T-cell (primary cell): ENCODE results near the gene ARPC5L. TPM values are rescaled to one million over a fixed set of nuclear protein-coding genes. Genes with fewer than 3 reads are reported as not detected.

Source experiments
- ATAC-seq, 4 experiments: fragments of 200-7000 bp in 3 of 4; fragments of 150-1000 bp in 1 of 4; cut with Tn5 transposase; replicated peaks in 1 of 4; 1 replicate in 3 of 4; 2 replicates in 1 of 4; pipeline ENCODE4 v1.10.0; 2021; ENCODE audit warnings: moderate library complexity in 3 of 4, mild to moderate bottlenecking in 2 of 4, moderate number of reproducible peaks in 1 of 4
- CTCF ChIA-PET, 2 donors: fragments of 300-600 bp; sonication (Branson Sonifier 250); formaldehyde crosslinking; loops; one replicate each; lab custom pipeline; 2022; ENCODE audit warnings: antibody characterized with exemption in 2 of 2; lab: Charles Lee
- POLR2A ChIA-PET, 2 donors: fragments of 300-600 bp; sonication (Branson Sonifier 250); formaldehyde crosslinking; loops; one replicate each; lab custom pipeline; 2022; ENCODE audit warnings: antibody characterized with exemption in 2 of 2; lab: Charles Lee
- DNase-seq, 35 experiments: peaks; one replicate each; pipeline versions ENCODE4 v3.0.0 to v3.0.0-alpha.2; 2013 to 2023
- H3K27ac ChIP-seq: one replicate; pipeline ENCODE4 v1.5.1; 2013; ENCODE audit warnings: low read length
- H3K27me3 ChIP-seq, 2 experiments: replicated peaks in 1 of 2; 1 replicate in 1 of 2; 2 replicates in 1 of 2; pipeline versions ENCODE4 v1.6.1 to v1.7.0; 2013; ENCODE audit warnings: low read length in 1 of 2, mixed read lengths in 1 of 2; ENCODE audit not compliant: control insufficient read depth in 2 of 2, insufficient read depth in 2 of 2; ENCODE audit errors: extremely low read depth in 1 of 2
- H3K36me3 ChIP-seq, 2 donors: 1 replicate in 1 of 2; 2 replicates in 1 of 2; pipeline versions ENCODE4 v1.6.1 to v1.7.0; 2013; ENCODE audit warnings: low read length in 1 of 2; ENCODE audit not compliant: control insufficient read depth in 2 of 2, insufficient read depth in 1 of 2; ENCODE audit errors: extremely low read depth in 1 of 2
- H3K4me1 ChIP-seq, 2 experiments: 1 replicate in 1 of 2; 2 replicates in 1 of 2; pipeline versions ENCODE4 v1.6.1 to v1.7.0; 2013; ENCODE audit warnings: low read length in 2 of 2, mixed read lengths in 1 of 2; ENCODE audit not compliant: insufficient read depth in 2 of 2, control insufficient read depth in 1 of 2; ENCODE audit errors: extremely low read depth in 1 of 2
- H3K4me3 ChIP-seq, 2 donors: 1 replicate in 1 of 2; 2 replicates in 1 of 2; pipeline versions ENCODE4 v1.5.1 to v1.7.0; 2013; ENCODE audit warnings: mild to moderate bottlenecking in 2 of 2, low read length in 1 of 2, moderate library complexity in 1 of 2; ENCODE audit not compliant: control insufficient read depth in 1 of 2; ENCODE audit errors: extremely low read depth in 1 of 2
- H3K9me3 ChIP-seq: 2 replicates; pipeline ENCODE4 v1.7.0; 2013
- H3K27ac Mint-ChIP-seq, 2 donors: one replicate each; pipeline ENCODE4 v1.8.0; 2020 to 2021; ENCODE audit warnings: mild to moderate bottlenecking in 2 of 2, mixed read lengths in 2 of 2
- H3K27me3 Mint-ChIP-seq, 2 donors: one replicate each; pipeline ENCODE4 v1.8.0; 2021 to 2022; ENCODE audit warnings: mixed read lengths in 2 of 2
- H3K36me3 Mint-ChIP-seq: one replicate; pipeline ENCODE4 v1.8.0; 2021; ENCODE audit warnings: mixed read lengths
- H3K4me1 Mint-ChIP-seq, 3 donors: one replicate each; pipeline ENCODE4 v1.8.0; 2020 to 2022; ENCODE audit warnings: mixed read lengths in 3 of 3, mild to moderate bottlenecking in 1 of 3
- H3K4me3 Mint-ChIP-seq, 3 donors: one replicate each; pipeline ENCODE4 v1.8.0; 2020 to 2022; ENCODE audit warnings: mild to moderate bottlenecking in 3 of 3, mixed read lengths in 3 of 3, moderate library complexity in 3 of 3
- H3K9me3 Mint-ChIP-seq, 3 donors: one replicate each; pipeline ENCODE4 v1.8.0; 2020 to 2022; ENCODE audit warnings: mixed read lengths in 3 of 3
- WGBS: methylation state at CpG from one replicate; pipeline ENCODE4 v1.1.5; 2013; ENCODE audit warnings: missing lambda C conversion rate; ENCODE audit not compliant: insufficient coverage; 5-methylcytosine and 5-hydroxymethylcytosine counted together
- total RNA-seq, 35 experiments: library from RNA in 6 of 35; stranded (reverse) in 6 of 35; fragments of 120-200 nt in 1 of 35; gene quantifications; one replicate each; pipeline versions ENCODE4 v1.2.1 to v1.2.4 and lab custom pipeline; 2013 to 2026

Gene ARPC5L
- total RNA-seq, 5 donors from 2014 or later (not counting 1 experiment from before 2014, with no cell fraction given) = 29.1 to 55.3 (median 35.9) TPM

DNA sequence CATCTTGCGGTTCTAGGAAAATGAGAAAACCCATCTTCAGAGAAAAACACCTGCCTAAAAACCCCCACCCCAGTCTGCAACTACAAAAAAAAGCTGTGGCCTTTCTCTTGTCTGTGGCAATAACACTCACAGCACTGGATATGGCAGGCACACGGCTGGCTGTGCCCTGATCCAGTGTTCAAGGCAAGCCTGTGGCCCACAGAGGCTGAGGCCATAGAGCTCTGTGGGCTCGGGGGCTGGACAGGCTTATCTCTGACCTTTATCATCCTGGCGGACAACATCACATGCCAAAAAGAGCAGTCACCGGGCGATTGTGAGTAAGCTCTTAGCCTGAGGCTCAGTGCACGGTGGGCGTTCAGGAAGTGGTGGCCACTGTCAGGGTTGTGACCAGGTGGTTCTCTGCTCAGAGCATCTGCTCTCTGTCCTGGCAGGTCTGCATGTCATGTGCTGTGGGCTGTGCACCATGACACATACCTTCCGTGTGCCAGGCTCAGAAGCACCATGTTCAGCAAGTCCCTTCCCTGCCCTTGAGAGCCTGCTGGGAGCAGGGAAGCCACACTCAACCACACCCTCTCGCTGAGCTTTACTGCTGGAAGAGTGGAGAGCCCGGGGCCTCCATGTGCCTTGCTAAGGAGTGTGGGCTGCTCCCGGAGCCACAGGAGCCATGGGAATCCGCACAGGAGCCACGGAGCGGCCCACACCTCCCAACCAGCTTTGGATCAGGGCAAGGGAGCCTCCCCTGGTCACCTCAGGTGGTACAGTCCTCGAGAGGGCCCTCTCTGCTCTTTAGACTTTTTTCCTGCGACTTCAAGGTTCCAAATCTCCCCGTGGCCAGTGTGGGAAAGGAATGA, 43.3 kb upstream of the ARPC5L start:
- Histone ChIP-seq H3K4me1 (no peaks in the 10 kb centered on the region), H3K4me3 (no peak overlapping the region), H3K27ac (no peak overlapping the region), H3K9me3 (no peaks in the 10 kb centered on the region), H3K36me3 (no peaks in the 10 kb centered on the region), H3K27me3 (peaks cover 0 to 35% of the 10 kb centered on the region in 2 experiments)
- ChIA-PET POLR2A (interaction anchor here in 1 of 2 donors (0.5 kb wide), 1 partner anchor 52 kb away, joined by 3 read pairs; no protein-coding TSS in a partner anchor), CTCF (no interaction called here)
- H3K27ac Mint-ChIP-seq = no peak overlapping the region
- H3K4me1 Mint-ChIP-seq = peaks cover 0 to 7% (median 4%) of the 10 kb centered on the region in 3 donors
- H3K9me3 Mint-ChIP-seq = no peaks in the 10 kb centered on the region
- H3K4me3 Mint-ChIP-seq = no peak overlapping the region
- 43% methylated on average over 11 of the region's 18 CpGs for WGBS
- no peak for ATAC-seq
- no peak for DNase-seq
- H3K27me3 Mint-ChIP-seq = peaks cover 23 to 25% of the 10 kb centered on the region in 2 donors
- H3K36me3 Mint-ChIP-seq = no peaks in the 10 kb centered on the region

GRCh38 chr9:124820698-124821623, 41.0 kb upstream of the ARPC5L start:
- Histone ChIP-seq H3K36me3 (no peaks in the 10 kb centered on the region), H3K4me3 (no peak overlapping the region), H3K27ac (no peak overlapping the region), H3K27me3 (peaks cover 0 to 33% of the 10 kb centered on the region in 2 experiments), H3K9me3 (no peaks in the 10 kb centered on the region), H3K4me1 (no peaks in the 10 kb centered on the region)
- H3K27me3 Mint-ChIP-seq = peaks cover 19 to 23% of the 10 kb centered on the region in 2 donors
- DNase-seq (no peak), ATAC-seq (no peak)
- no peak overlapping the region for H3K4me3 Mint-ChIP-seq
- WGBS = 91% methylated on average over 9 of the region's 12 CpGs
- no peaks in the 10 kb centered on the region for H3K9me3 Mint-ChIP-seq
- POLR2A ChIA-PET = no interaction called here
- H3K36me3 Mint-ChIP-seq = no peaks in the 10 kb centered on the region
- peaks cover 0 to 7% (median 4%) of the 10 kb centered on the region in 3 donors for H3K4me1 Mint-ChIP-seq
- no peak overlapping the region for H3K27ac Mint-ChIP-seq
- CTCF ChIA-PET = no interaction called here

GRCh38 chr9:124828489-124829333, 33.2 kb upstream of the ARPC5L start:
- CTCF ChIA-PET = no interaction called here
- 10% methylated on average over 1 of the region's 2 CpGs for WGBS
- no peak overlapping the region for H3K27ac Mint-ChIP-seq

GRCh38 chr9:124829334-124829669, 32.6 kb upstream of the ARPC5L start:
- H3K27me3 ChIP-seq = peaks cover 0 to 9% of the 10 kb centered on the region in 2 experiments
- H3K4me3 Mint-ChIP-seq = no peak overlapping the region
- POLR2A ChIA-PET = no interaction called here
- no peak overlapping the region for H3K4me3 ChIP-seq
- no peak overlapping the region for H3K27ac Mint-ChIP-seq
- ATAC-seq = no peak
- DNase-seq = no peak
- H3K4me1 ChIP-seq = no peaks in the 10 kb centered on the region
- H3K36me3 ChIP-seq = no peaks in the 10 kb centered on the region
- CTCF ChIA-PET = no interaction called here
- H3K27ac ChIP-seq = no peak overlapping the region
- WGBS = 82% methylated on average over 2 of the region's 5 CpGs
- peaks cover 6 to 7% of the 10 kb centered on the region in 2 donors for H3K27me3 Mint-ChIP-seq
- peaks cover 0 to 5% (median 0%) of the 10 kb centered on the region in 3 donors for H3K4me1 Mint-ChIP-seq
- no peaks in the 10 kb centered on the region for H3K9me3 ChIP-seq
- no peaks in the 10 kb centered on the region for H3K36me3 Mint-ChIP-seq
- H3K9me3 Mint-ChIP-seq = peaks cover 0 to 4% (median 3%) of the 10 kb centered on the region in 3 donors

More at GRCh38 chr9:124828489-124829333, 33.2 kb upstream of the ARPC5L start:
- no peak for DNase-seq
- Mint-ChIP-seq H3K27me3 (peaks cover 6 to 7% of the 10 kb centered on the region in 2 donors), H3K4me1 (peaks cover 0 to 5% (median 0%) of the 10 kb centered on the region in 3 donors), H3K4me3 (no peak overlapping the region), H3K36me3 (no peaks in the 10 kb centered on the region), H3K9me3 (peaks cover 0 to 4% (median 3%) of the 10 kb centered on the region in 3 donors)
- no peaks in the 10 kb centered on the region for H3K4me1 ChIP-seq
- no peak for ATAC-seq
- no peak overlapping the region for H3K4me3 ChIP-seq
- H3K36me3 ChIP-seq = no peaks in the 10 kb centered on the region
- H3K27ac ChIP-seq = no peak overlapping the region
- no peaks in the 10 kb centered on the region for H3K9me3 ChIP-seq
- H3K27me3 ChIP-seq = peaks cover 0 to 9% of the 10 kb centered on the region in 2 experiments
- POLR2A ChIA-PET = interaction anchor here in 1 of 2 donors (0.6 kb wide), 1 partner anchor 72 kb away, joined by 3 read pairs; no protein-coding TSS in a partner anchor

- H3K27ac Mint-ChIP-seq = no peak overlapping the region
- ATAC-seq = no peak
- WGBS = 86% methylated on average over 2 of the region's 4 CpGs
- no peak for DNase-seq
- CTCF ChIA-PET = no interaction called here
- no peak overlapping the region for H3K4me3 ChIP-seq
- POLR2A ChIA-PET = no interaction called here
- H3K9me3 Mint-ChIP-seq = peaks cover 0 to 4% (median 3%) of the 10 kb centered on the region in 3 donors
- H3K4me3 Mint-ChIP-seq = no peak overlapping the region
- H3K4me1 ChIP-seq = no peaks in the 10 kb centered on the region
- H3K27me3 ChIP-seq = peaks cover 0 to 17% of the 10 kb centered on the region in 2 experiments
- H3K4me1 Mint-ChIP-seq = peaks cover 0 to 5% (median 0%) of the 10 kb centered on the region in 3 donors
- no peaks in the 10 kb centered on the region for H3K36me3 ChIP-seq
- H3K9me3 ChIP-seq = no peaks in the 10 kb centered on the region
- H3K27ac ChIP-seq = no peak overlapping the region
- no peaks in the 10 kb centered on the region for H3K36me3 Mint-ChIP-seq
- H3K27me3 Mint-ChIP-seq = peaks cover 9 to 10% of the 10 kb centered on the region in 2 donors
Observed at GRCh38 chr9:124830593-124830992, 31.3 kb upstream of the ARPC5L start.
